Islet precursor cell (in vitro differentiated cells): ENCODE results near the gene ATF6.

Source experiments
- DNase-seq: peaks from one replicate; pipeline ENCODE4 v3.0.0-alpha.2; 2018

Gene ATF6

GRCh38 chr1:161902182-161902581 is 136.1 kb downstream of the ATF6 start:
- no peak for DNase-seq

GRCh38 chr1:161905269-161905884 is 139.3 kb downstream of the ATF6 start:
- DNase-seq: no peak

GRCh38 chr1:161907265-161907664 is 141.1 kb downstream of the ATF6 start:
- no peak for DNase-seq

GRCh38 chr1:161908264-161908663 is 142.1 kb downstream of the ATF6 start:
- no peak for DNase-seq

DNA sequence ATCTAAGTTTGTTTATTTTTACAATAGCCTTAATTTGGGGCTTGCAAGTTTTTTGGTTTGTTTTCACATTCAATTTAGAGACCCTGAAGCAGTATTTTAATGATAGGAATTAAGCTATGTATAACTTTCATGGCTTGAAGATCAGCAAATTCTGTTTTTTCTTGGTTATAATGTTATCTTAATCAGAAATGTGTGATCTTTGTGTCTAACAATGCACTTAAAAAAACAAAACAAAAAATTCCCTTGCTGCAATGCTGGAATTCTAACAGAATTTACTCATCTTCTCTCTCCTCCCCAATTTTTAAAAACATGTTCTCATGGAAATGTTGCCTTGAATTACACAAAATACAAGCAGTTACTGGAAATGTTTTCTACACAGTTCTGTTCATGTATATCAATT is 144.5 kb downstream of the ATF6 start:
- no peak for DNase-seq

- no peak for DNase-seq
Measured at GRCh38 chr1:161913482-161914140, 147.5 kb downstream of the ATF6 start.

GRCh38 chr1:161914595-161914994 is 148.5 kb downstream of the ATF6 start:
- DNase-seq: no peak

- DNase-seq: no peak
Measured at GRCh38 chr1:161915051-161915503, 149.0 kb downstream of the ATF6 start.

GRCh38 chr1:161915978-161916377 is 149.9 kb downstream of the ATF6 start:
- no peak for DNase-seq

DNA sequence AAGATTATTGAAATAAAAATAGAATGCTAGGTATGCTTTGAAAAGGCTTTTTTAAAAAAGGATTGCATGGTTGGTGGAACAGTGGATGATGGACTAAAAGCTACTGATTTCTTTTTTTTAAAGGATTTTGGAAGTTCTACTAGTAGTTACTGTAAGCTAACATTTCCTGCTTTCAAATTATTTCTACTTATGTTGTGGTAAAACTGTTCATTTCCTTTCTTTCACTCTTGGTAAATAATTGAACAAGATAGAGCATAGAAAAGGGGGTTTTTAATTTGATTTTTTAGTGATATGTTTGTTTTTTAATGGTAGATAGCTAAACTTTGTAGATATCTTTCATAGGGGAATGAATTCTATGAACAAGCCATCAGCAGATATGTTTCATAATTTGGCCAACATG is 153.1 kb downstream of the ATF6 start:
- DNase-seq: no peak

DNA sequence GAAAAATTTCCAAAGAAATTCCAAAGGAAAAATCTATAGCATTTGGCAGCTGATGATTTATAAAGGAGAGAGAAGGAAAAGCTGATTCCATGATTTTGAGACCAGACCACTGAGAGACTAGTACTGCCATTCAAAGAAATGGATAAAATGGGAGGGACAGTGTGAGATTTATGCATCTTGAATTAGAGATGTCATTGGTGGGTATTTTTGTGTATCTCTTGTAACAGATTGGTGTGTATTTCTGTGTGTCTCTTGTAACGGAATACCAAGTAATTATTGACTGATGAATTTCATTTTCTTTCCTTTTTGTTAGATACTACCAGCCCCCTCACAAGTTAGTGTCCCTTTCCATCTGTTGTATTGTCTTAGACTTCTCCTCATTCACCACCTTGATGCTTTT is 155.4 kb downstream of the ATF6 start:
- DNase-seq: no peak

DNA sequence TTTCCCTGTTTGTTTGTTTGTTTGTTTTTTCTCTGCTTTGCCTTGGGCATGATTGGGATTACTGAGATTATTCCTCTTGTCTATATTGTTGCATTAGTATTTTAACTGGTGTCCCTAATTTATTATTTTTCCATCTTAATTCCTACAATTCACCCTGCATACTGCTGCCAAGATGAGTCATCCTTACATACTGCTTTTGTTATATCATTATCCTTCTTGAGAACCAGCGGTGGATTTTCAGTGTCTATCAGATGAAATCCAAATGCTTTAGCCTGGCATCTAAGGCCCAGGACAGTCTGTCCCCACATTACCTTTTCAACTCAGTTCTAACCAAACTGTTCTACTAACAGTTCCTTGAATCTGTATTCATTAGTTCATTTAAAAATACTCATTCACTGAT is 155.9 kb downstream of the ATF6 start:
- no peak for DNase-seq

- no peak for DNase-seq
Measured at GRCh38 chr1:161928056-161928455, 161.9 kb downstream of the ATF6 start.

- no peak for DNase-seq
Measured at GRCh38 chr1:161929137-161929536, 163.0 kb downstream of the ATF6 start.

- DNase-seq: no peak
Measured at GRCh38 chr1:161930064-161930463, 163.9 kb downstream of the ATF6 start.

GRCh38 chr1:161932668-161933067 is 166.5 kb downstream of the ATF6 start:
- no peak for DNase-seq

DNA sequence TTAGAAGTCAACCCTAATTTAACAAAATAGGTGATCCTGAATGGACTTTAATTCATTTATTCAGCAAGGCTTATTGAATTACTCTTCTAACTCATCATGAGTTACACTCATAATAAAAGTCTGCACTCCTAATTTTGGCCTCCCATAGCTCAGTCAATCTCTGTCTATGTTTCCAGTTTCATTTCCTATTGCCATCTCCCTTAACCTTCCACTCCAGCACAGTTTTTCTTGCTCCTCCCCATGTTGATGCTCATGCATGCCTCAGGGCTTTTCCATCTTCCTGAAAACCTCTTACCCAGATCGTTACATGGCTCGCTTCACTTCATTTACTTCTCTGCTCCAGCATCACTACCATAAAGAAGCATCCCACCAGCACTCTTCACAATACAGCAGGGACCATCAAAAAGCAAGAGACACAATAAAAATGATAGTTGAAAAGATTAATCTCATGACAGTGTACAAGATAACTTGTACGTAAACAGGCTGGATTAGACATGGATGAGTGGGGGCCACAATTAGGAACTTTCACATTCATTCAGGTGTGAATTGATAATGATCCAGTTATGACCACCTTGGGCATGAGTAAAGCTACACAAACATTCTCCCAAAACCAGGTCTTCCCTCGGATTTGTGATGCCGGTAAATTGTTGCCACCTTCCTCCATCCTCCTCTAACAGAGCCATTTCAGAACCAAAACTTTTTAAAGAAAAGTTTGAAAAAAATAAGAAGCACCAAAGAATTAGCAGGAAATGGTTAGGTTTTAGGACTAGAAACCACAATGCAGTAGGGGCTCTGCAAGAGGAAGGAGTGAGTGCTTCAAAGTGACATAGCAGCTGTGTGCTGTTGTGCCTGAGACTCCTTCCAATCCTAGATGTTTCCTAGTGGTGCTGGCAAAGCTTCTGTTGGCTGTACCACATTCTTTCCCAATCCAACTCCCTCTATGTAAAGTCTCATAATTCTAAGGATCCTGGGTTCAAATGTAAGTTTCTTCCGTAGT is 167.8 kb downstream of the ATF6 start:
- DNase-seq: no peak

DNA sequence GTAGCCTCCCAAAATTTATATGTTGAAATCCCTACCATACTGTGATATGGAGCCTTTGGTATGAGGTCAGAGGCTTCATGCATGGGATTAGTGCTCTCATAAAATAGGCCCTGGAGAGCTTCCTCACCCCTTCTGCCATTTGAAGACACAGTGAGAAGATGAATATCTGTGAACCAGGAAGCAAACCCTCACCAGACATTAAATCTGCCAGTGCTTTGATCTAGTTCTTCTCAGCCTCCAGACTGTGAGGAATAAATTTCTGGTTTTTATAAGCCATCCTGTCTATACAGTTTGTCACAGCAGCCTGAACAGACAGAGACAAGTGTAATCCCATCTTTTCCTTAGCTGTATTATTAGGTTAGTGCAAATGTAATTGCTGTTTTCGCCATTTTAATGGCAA is 169.1 kb downstream of the ATF6 start:
- no peak for DNase-seq

- DNase-seq: no peak
Measured at GRCh38 chr1:161936786-161937185, 170.7 kb downstream of the ATF6 start.

DNA sequence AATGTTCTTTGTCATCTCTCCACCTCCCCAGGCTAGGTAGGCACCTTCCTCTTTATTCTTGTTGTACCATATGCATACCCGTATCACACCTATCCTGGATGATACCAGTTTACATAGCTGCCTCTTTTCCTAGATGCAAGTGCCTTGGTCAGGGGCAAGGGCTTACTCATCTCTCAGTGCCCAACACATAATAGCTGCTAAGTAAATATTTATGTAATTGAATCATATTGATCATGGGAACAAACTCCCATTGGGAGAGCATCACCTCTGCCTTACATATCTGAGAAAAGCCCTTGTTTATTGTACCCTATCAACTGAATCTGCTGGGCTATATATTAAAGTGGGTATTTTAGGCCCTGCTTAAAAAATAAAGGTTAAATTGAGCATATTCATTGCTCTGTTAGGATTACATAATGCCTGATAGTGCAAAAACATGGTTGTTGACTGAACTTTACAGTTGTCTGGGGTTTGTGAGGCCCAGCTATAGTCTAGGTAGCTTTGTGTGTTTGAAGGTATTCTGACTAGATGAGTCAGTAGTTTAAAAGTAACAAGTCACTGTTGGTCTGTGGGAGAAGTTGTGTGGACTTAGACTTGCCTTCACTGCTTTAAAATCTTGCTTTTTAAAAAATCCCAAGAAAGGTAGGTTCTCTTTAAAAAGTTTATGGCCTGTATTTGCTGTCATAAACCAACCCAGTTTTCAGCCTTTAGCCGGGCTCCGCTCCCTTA is 174.9 kb downstream of the ATF6 start:
- no peak for DNase-seq

- no peak for DNase-seq
Measured at GRCh38 chr1:161941726-161942436, 175.8 kb downstream of the ATF6 start.

DNA sequence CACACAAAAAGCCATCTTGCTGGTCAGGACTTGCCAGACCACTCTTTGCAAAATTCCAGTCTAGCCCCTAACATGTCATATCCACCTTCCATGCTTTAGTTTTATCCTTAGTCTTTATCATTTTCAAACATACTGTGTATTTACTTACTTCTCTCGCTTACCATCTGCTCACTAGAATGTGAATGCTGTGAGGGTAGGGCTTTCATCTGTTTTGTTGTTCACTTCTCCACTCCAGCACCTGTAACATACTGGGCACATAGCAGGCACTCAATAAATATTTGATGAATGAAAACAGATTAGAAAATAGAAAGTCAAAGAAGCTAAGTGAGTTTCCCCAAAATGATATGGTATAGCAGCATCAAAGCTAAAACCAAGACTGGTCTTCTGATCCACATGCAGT is 177.6 kb downstream of the ATF6 start:
- no peak for DNase-seq
